LNCaP clone FGC (cell line): ENCODE results near the gene GABRD.

ENCODE experiments used
- DNase-seq: peaks from one replicate; pipeline ENCODE4 v3.0.0-alpha.2; 2011; ENCODE audit warnings: low read depth
- H3K4me3 ChIP-seq: 2 replicates; pipeline ENCODE4 v1.5.1; 2011; ENCODE audit warnings: mild to moderate bottlenecking, low read depth, low read length, control low read depth
- TF ChIP-seq, protein P1 (sequence below): IDR thresholded peaks from 2 replicates; pipeline ENCODE4 v1.5.1; 2012; ENCODE audit warnings: mild to moderate bottlenecking; ENCODE audit not compliant: control insufficient read depth, insufficient read depth; ENCODE audit errors: extremely low read depth

Gene GABRD

DNA sequence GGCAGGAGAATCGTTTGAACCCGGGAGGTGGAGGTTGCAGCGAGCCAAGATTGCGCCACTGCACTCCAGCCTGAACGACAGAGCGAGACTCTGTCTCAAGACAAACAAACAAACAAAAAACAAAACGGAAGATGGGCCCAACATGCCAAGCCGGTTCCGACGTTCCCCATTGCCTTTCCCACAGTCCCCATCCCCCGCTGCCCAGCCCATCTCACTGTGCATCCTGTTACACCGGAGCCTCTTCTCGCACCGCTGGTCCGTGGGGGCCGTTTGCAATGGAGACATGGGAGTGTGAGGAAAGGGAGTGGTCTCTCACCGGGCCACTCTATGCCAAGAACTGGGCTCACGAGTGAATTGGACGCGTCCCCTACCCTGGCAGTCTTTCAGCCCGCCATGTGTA, 14.3 kb upstream of the GABRD start:
- TF ChIP-seq, protein P1, sequence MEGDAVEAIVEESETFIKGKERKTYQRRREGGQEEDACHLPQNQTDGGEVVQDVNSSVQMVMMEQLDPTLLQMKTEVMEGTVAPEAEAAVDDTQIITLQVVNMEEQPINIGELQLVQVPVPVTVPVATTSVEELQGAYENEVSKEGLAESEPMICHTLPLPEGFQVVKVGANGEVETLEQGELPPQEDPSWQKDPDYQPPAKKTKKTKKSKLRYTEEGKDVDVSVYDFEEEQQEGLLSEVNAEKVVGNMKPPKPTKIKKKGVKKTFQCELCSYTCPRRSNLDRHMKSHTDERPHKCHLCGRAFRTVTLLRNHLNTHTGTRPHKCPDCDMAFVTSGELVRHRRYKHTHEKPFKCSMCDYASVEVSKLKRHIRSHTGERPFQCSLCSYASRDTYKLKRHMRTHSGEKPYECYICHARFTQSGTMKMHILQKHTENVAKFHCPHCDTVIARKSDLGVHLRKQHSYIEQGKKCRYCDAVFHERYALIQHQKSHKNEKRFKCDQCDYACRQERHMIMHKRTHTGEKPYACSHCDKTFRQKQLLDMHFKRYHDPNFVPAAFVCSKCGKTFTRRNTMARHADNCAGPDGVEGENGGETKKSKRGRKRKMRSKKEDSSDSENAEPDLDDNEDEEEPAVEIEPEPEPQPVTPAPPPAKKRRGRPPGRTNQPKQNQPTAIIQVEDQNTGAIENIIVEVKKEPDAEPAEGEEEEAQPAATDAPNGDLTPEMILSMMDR = no peak
- H3K4me3 ChIP-seq = no peak overlapping the region
- no peak for DNase-seq

DNA sequence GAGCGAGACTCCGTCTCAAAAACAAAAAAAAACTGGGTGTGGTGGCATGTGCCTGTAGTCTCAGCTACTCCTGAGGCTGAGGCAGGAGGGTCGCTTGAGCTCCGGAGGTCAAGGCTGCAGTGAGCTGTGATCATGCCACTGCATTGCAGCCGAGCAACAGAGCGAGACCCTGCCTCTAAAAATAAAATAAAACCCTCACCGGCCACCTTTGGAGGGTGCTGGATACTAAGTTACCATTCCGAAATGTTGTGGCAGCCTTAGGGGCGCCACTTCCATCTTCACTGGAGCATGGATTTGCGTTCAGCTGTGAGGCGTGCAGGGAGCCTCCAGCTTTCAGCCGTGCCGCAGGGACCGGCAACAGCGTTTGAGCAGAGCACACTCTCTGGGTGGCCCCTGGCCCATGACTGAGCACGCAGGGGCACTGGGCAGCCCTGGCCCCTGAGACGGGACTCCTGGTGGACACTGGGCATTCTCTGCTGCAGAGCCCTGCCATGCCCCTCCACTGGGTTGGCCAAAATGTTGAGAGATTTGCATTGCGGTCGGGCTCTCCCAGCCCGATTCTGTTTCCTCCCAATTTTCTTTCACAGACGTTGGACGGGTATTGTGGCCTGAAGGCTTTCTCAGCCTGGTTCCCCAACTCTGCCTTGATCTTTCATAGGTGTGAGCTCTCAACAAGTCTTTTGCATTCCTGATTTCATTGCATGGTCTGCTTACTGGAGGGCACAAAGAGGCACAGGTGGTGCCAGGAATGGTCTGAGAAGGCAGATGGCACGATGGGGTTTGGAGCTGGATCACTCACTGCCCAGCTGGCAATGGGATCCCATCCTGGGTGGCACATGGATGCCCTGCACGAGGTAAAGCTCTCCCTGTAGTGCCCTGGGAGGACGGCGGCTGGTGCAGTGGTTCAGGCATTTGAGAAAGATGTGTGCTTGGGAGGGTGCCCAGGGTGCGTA, 9.8 kb upstream of the GABRD start:
- TF ChIP-seq, protein P1 = no peak
- no peak for DNase-seq
- no peak overlapping the region for H3K4me3 ChIP-seq

DNA sequence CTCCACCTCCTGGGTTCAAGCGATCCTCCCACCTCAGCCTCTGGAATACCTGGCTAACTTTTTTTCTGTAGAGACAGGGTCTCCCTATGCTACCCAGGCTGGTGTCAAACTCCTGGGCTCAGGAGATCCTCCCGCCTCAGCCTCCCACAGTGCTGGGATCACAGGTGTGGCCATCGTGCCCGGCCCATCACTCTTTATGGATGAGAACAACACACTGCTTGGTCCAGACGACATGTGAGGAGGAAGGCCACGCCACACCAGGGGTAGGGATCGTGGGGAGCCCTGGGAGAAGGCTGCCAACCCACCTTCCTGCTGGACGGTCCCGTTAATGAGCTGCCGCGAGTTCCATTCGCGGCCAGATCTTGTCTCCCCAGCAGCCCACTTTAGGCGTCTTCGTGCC, 5.0 kb upstream of the GABRD start:
- no peak overlapping the region for H3K4me3 ChIP-seq
- no peak for DNase-seq
- TF ChIP-seq, protein P1 = no peak

DNA sequence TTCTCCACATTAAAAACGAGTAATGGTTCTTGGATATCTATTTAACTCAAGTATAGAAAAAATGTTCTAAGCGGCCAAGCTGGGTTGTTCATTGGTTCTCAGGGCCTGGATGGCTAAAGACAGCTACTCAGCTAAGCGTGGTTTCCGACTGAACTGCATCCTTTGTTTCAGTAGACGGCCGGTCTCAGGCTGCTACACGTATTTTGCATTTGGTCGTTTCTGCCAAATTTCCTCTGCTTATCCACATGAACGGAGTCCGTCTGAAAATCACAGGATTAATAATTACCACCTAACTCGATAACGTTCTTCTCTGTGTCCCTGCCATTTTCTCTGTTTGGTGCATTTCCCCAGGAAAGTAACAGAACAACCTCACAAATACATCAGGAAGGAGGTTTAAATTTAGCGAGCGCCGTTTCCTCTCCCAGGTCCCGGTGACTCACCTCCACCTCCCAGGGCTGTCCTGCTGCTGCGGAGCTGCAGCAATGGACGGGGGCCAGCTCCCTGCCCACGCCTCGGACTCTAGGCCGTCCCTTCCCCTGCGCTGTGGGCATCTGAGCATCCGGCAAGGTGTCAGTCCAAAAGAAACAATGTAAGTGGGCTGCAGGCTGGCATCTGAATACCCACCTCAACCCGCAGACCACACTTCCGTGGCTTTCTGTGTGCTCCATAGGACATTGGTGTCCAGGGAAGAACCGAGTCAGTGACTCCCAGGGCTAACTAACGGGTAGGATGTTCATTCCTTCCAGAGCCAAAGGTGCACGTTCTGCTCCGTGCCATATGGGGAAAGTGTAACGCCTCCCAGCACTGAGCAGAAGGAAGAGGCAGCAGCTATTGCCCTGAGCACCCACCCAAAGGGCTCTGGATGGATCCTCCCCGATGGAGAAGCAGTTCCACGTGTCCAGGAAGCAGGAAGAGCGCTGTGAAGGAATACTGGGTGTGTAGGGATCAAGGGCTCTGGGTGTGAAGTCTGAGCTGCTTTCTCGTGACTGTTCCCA, 4.1 kb upstream of the GABRD start:
- TF ChIP-seq, protein P1 = no peak
- DNase-seq = no peak
- no peak overlapping the region for H3K4me3 ChIP-seq

DNA sequence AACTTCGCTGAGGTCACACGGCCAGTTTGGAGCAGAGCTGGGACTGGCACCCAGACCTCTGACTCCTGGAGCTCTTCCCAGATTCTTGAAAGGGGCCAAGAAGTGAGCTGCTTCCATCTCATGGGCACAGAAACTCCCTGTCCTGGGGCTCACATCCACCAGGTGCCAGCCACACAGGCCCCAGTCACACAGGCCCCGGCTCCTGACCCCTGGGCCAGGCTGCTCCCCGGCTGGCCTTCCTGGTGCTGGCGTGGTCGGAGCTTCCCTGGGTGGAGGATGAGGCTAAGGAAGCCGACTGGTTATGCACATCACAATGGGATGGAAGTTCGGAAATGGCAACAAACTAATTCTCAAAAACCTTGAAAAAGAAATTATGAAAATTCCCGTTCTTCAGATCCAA, 3.0 kb upstream of the GABRD start:
- no peak for DNase-seq
- TF ChIP-seq, protein P1 = no peak
- no peak overlapping the region for H3K4me3 ChIP-seq

DNA sequence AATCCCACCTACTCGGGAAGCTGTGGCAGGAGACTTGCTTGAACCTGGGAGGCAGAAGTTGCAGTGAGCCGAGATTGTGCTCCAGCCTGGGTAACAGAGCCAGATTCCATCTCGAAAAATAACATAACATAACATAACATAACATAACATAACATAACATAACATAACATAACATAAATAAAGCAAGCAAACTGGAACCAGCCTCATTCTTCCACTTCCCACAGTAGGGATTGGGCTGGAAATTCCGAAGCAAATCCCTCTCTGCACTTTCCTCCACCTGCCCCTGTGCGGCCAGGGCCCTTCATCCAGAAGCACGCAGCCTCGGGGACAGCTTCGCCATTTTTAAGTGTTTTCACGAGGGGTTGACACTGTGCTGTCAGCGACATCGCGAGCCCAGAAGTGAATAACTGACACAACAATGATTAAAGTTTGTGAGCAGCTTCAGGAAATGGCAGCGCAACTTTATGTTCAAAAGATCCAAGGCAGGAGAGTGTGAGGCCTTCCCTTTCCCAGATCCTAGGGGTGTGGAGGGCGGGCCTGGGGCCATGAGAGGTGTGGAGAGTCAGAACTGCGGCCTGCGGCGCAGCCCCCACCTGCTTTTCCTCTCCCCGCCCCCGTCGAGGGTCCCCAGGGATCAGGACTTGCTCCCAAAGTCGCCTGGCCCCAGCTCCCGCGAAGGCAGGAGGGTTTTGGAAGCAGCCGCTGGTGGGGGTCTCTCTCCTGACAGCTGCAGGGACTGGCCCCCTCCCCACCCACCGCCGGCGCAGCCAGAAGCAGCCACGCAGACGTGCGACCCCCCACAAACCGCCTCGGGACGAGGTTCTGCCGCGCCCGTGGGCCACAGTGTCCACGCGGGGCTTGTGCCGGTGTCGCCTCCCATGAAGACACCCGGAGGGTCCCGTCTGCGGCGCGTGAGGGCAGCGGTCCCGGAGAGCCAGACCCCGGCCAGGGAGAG, 651 bp upstream of the GABRD start:
- H3K4me3 ChIP-seq = no peak overlapping the region
- TF ChIP-seq, protein P1 = no peak
- no peak for DNase-seq
